HepG2 (cell line): ENCODE measurements around the gene MUL1. TPM values are rescaled to one million over a fixed set of nuclear protein-coding genes. Genes with fewer than 3 reads are reported as not detected.
A peak's percentile ranks its signal among the peaks of the same experiment; 100 is the strongest.

Experiments
- ATAC-seq: fragments of 200-7000 bp; cut with Tn5 transposase; 3 replicates; pipeline ENCODE4 v1.9.1; 2020; ENCODE audit warnings: mild to moderate bottlenecking, moderate library complexity
- BruUV-seq: library from RNA; stranded (reverse); fragments of 400-500 nt; replicated peaks from 2 replicates; lab custom pipeline; 2021; lab: Mats Ljungman, UMichigan
- CTCF ChIA-PET: fragments of 300-600 bp; formaldehyde crosslinking; extraction: SDS; loops from one replicate; lab custom pipeline; 2021; ENCODE audit warnings: low total read pairs, inconsistent platforms, low intra/inter-chr PET ratio; lab: Yijun Ruan, JAX
- POLR2A ChIA-PET: fragments of 350-600 bp; sonication (Branson Sonifier 250); formaldehyde crosslinking; loops from one replicate; lab custom pipeline; 2020; ENCODE audit warnings: antibody characterized with exemption, inconsistent platforms; lab: Yijun Ruan, JAX
- DNase-seq: peaks from one replicate; pipeline ENCODE4 v3.0.0-alpha.2; 2015; ENCODE audit warnings: low spot score
- FAIRE-seq: peaks from 3 replicates; lab custom pipeline; 2011; peaks lifted over from hg19 to GRCh38; lab: Jason Lieb, UNC
- H2AFZ ChIP-seq: one replicate; pipeline ENCODE4 v1.6.1; 2011; ENCODE audit warnings: low read length, inconsistent platforms
- H3K27ac ChIP-seq: fragments of 300-600 bp; 3 replicates; pipeline ENCODE4 v1.8.0; 2011; ENCODE audit warnings: mixed run types, mild to moderate bottlenecking, mixed read lengths, low read length, inconsistent platforms; ENCODE audit not compliant: insufficient read depth; ENCODE audit errors: extremely low read length
- H3K27me3 ChIP-seq, 2 experiments: fragments of 200-600 bp in 1 of 2; 2 replicates in 1 of 2; 3 replicates in 1 of 2; pipeline versions ENCODE4 v1.6.0 to v1.8.0; 2011; ENCODE audit warnings: low read length in 2 of 2, mild to moderate bottlenecking in 2 of 2, moderate library complexity in 2 of 2, inconsistent platforms in 1 of 2; ENCODE audit not compliant: insufficient read depth in 2 of 2, control insufficient read depth in 1 of 2
- H3K36me3 ChIP-seq, 2 experiments: fragments of 200-600 bp in 1 of 2; replicated peaks in 1 of 2; 2 replicates in 1 of 2; 3 replicates in 1 of 2; pipeline versions ENCODE4 v1.5.1 to v1.8.0; 2011; ENCODE audit warnings: low read length in 2 of 2, inconsistent platforms in 1 of 2; ENCODE audit not compliant: insufficient read depth in 2 of 2, control insufficient read depth in 1 of 2
- H3K4me1 ChIP-seq: 2 replicates; pipeline ENCODE4 v1.5.1; 2012; ENCODE audit warnings: low read length, inconsistent platforms; ENCODE audit not compliant: insufficient read depth
- H3K4me2 ChIP-seq: 2 replicates; pipeline ENCODE4 v1.6.0; 2011; ENCODE audit warnings: low read depth, low read length, inconsistent platforms
- H3K4me3 ChIP-seq, 3 experiments: fragments of 200-600 bp in 1 of 3; sonication (generic), shearing (Covaris generic) in 1 of 3; replicated peaks in 1 of 3; 2 replicates each; pipeline ENCODE4 v1.5.1; 2011 to 2016; ENCODE audit warnings: low read length in 3 of 3, inconsistent platforms in 2 of 3, low read depth in 2 of 3, mild to moderate bottlenecking in 2 of 3, control low read depth in 1 of 3, mixed read lengths in 1 of 3; ENCODE audit not compliant: insufficient read depth in 1 of 3
- H3K79me2 ChIP-seq: one replicate; pipeline ENCODE4 v1.6.1; 2011; ENCODE audit warnings: low read length, inconsistent platforms; ENCODE audit not compliant: insufficient read depth
- H3K9ac ChIP-seq: 2 replicates; pipeline ENCODE4 v1.6.0; 2011; ENCODE audit warnings: mild to moderate bottlenecking, low read depth, low read length, inconsistent platforms; ENCODE audit not compliant: insufficient read depth
- H3K9me3 ChIP-seq: 2 replicates; pipeline ENCODE4 v1.5.1; 2012; ENCODE audit warnings: mild to moderate bottlenecking, low read length
- H4K20me1 ChIP-seq: 2 replicates; pipeline ENCODE4 v1.6.0; 2011; ENCODE audit warnings: inconsistent platforms, mild to moderate bottlenecking, low read length, moderate library complexity; ENCODE audit not compliant: insufficient read depth
- CBX5 ChIP-seq: sonication (generic); formaldehyde crosslinking; IDR thresholded peaks from 2 replicates; pipeline ENCODE4 v1.4.0; 2020; ENCODE audit warnings: missing genetic modification reagents, borderline replicate concordance
- GATAD2A ChIP-seq: IDR thresholded peaks from 2 replicates; pipeline ENCODE4 v1.6.1; 2016
- HDAC6 ChIP-seq: fragments of 200-600 bp; sonication (generic); IDR thresholded peaks from 2 replicates; pipeline ENCODE4 v1.7.0; 2017; ENCODE audit warnings: mild to moderate bottlenecking, antibody characterized with exemption, low read length, low read depth
- HNRNPL ChIP-seq: fragments of 200-400 bp; formaldehyde crosslinking; IDR thresholded peaks from 2 replicates; pipeline ENCODE4 v1.6.1; 2017; ENCODE audit warnings: mild to moderate bottlenecking, low read depth, low read length
- USF2 ChIP-seq, 2 experiments: sonication (generic) in 1 of 2; formaldehyde crosslinking in 1 of 2; IDR thresholded peaks; 2 replicates each; pipeline versions ENCODE4 v1.5.1 to v1.6.1; 2011 to 2020; ENCODE audit warnings: borderline replicate concordance in 1 of 2, low read depth in 1 of 2, low read length in 1 of 2, mild to moderate bottlenecking in 1 of 2, missing genetic modification reagents in 1 of 2, moderate library complexity in 1 of 2
- ZFP91 ChIP-seq: sonication (generic); formaldehyde crosslinking; IDR thresholded peaks from 2 replicates; pipeline ENCODE4 v1.9.0; 2022; ENCODE audit warnings: missing genetic modification reagents, mild to moderate bottlenecking, borderline replicate concordance
- ZNF337 ChIP-seq: sonication (generic); formaldehyde crosslinking; IDR thresholded peaks from 2 replicates; pipeline ENCODE4 v1.5.1; 2020; ENCODE audit warnings: missing genetic modification reagents, low read depth, mild to moderate bottlenecking, borderline replicate concordance
- ZNF768 ChIP-seq: sonication (generic); formaldehyde crosslinking; IDR thresholded peaks from 2 replicates; pipeline ENCODE4 v1.4.0; 2020; ENCODE audit warnings: missing genetic modification reagents
- WGBS: methylation state at CpG from one replicate; pipeline ENCODE4 v1.1.6; 2017; ENCODE audit warnings: low lambda C conversion rate; 5-methylcytosine and 5-hydroxymethylcytosine counted together
- in situ Hi-C: cut with HindIII; loops from 2 replicates; pipeline ENCODE4 v1.10.0; 2017; ENCODE audit warnings: low pct_unique_long_range_greater_than_20kb; ENCODE audit not compliant: extremely low pct_ligation_motif_present
- intact Hi-C: fragments of 100-400 bp; cut with micrococcal nuclease; formaldehyde crosslinking; loops from one replicate; pipeline ENCODE4 v1.10.0; 2022; ENCODE audit not compliant: unreplicated experiment
- polyA plus RNA-seq, 8 experiments: library from polyadenylated mRNA; depleted of rRNA in 3 of 8; stranded (reverse) in 7 of 8; unstranded in 1 of 8; fragments of >200 nt; fragmentation: Illumina TruSeq in 4 of 8; extraction: Trizol in 4 of 8; gene quantifications; 2 replicates each; pipeline versions ENCODE4 v1.2.1 to v1.2.3, GENCODE V29; 2011 to 2016; ENCODE audit warnings: low read depth in 4 of 8, missing spikeins in 1 of 8, mixed read lengths in 1 of 8; ENCODE audit not compliant: insufficient read depth in 1 of 8
- total RNA-seq, 5 experiments: library from RNA; depleted of rRNA; stranded (reverse); fragments of >200 nt; fragmentation: Illumina TruSeq; extraction: Trizol; gene quantifications; 2 replicates each; pipeline ENCODE4 v1.2.3, GENCODE V29; 2016; ENCODE audit warnings: low read depth in 1 of 5
- TF ChIP-seq, protein P1 (sequence below): sonication (generic); formaldehyde crosslinking; IDR thresholded peaks from 2 replicates; pipeline ENCODE4 v1.5.0; 2020; ENCODE audit warnings: mild to moderate bottlenecking, missing genetic modification reagents, moderate library complexity

Gene MUL1
- total and polyA plus RNA-seq, 2 of the 13 experiments (the other 11 are each of a cell fraction or from before 2014, with no cell fraction given), result 21.5 to 26.5 TPM

- H3K4me1 ChIP-seq, result peaks cover 79% of the 10 kb centered on the region
- no peak overlapping the region for H3K4me3 ChIP-seq
- FAIRE-seq (no peak), ATAC-seq (no peak; the same call in 2 of the 3 replicates), DNase-seq (no peak)
- no peak overlapping the region for H2AFZ ChIP-seq
- intact Hi-C loops, result loop anchor here (5.0 kb wide), 2 partner anchors 130 to 575 kb away; no protein-coding TSS in a partner anchor
- POLR2A ChIA-PET, result interaction anchor here (3.4 to 4.4 kb wide), 2 partner anchors 12 to 16 kb away, joined by 14 to 24 read pairs; no protein-coding TSS in a partner anchor
- H3K36me3 ChIP-seq, result no peaks in the 10 kb centered on the region
- H4K20me1 ChIP-seq, result no peaks in the 10 kb centered on the region
- no peak overlapping the region for H3K27ac ChIP-seq
- CTCF ChIA-PET, result interaction anchor here (3.4 to 5.6 kb wide), 2 partner anchors 22 to 115 kb away, joined by 20 to 73 read pairs; no protein-coding TSS in a partner anchor
- TF ChIP-seq ZFP91 (CRISPR knock-in tag) (peak; percentile 11; the same call in 1 of the 2 replicates), GATAD2A (CRISPR knock-in tag) (0 out of 2 replicates have a peak, but pooled peaks have one; percentile 11), ZNF768 (peak; percentile 32; the same call in 1 of the 2 replicates), HNRNPL (0 out of 2 replicates have a peak, but pooled peaks have one; percentile 43), CBX5 (CRISPR knock-in tag) (no peak), USF2 (IDR thresholded peaks at IDR 0.05; ENCODE audit: low read depth, low read length) (no peak), USF2 (CRISPR knock-in tag; IDR thresholded peaks at IDR 0.05; ENCODE audit: borderline replicate concordance) (no peak), HDAC6 (no peak), ZNF337 (CRISPR knock-in tag) (no peak)
- TF ChIP-seq, protein P1, sequence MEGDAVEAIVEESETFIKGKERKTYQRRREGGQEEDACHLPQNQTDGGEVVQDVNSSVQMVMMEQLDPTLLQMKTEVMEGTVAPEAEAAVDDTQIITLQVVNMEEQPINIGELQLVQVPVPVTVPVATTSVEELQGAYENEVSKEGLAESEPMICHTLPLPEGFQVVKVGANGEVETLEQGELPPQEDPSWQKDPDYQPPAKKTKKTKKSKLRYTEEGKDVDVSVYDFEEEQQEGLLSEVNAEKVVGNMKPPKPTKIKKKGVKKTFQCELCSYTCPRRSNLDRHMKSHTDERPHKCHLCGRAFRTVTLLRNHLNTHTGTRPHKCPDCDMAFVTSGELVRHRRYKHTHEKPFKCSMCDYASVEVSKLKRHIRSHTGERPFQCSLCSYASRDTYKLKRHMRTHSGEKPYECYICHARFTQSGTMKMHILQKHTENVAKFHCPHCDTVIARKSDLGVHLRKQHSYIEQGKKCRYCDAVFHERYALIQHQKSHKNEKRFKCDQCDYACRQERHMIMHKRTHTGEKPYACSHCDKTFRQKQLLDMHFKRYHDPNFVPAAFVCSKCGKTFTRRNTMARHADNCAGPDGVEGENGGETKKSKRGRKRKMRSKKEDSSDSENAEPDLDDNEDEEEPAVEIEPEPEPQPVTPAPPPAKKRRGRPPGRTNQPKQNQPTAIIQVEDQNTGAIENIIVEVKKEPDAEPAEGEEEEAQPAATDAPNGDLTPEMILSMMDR (CRISPR knock-in tag), result 0 out of 2 replicates have a peak, but pooled peaks have one; percentile 29
- H3K4me2 ChIP-seq, result peak overlapping the region; percentile 75
- in situ Hi-C loops, result loop anchor here (5.0 to 10.0 kb wide), 3 partner anchors 57 to 270 kb away; no protein-coding TSS in a partner anchor
- H3K9ac ChIP-seq, result no peak overlapping the region
- no peaks in the 10 kb centered on the region for H3K9me3 ChIP-seq
- peaks cover 0 to 10% of the 10 kb centered on the region in 2 experiments; a peak in 4 of 5 replicates for H3K27me3 ChIP-seq
- 3% methylated on average over 6 of the region's 7 CpGs for WGBS
- BruUV-seq, result no TSS peak
- no peaks in the 10 kb centered on the region for H3K79me2 ChIP-seq
Observed at GRCh38 chr1:20491866-20492265, 16.1 kb downstream of the MUL1 start.
